ENCODE data around the gene PPFIBP2.
"Not testable (repeated sequence)": the region's sequence is repeated elsewhere in the genome, so short reads cannot be mapped to it uniquely, and the experiment has no call there.

The PPFIBP2 gene

GRCh38 chr11:7495882-7496551, 17.8 kb upstream of the PPFIBP2 start:
- in situ Hi-C loops (cut with MboI; ENCODE audit: low pct_unique_long_range_greater_than_20kb, low sequenced_read_pairs), result no loop called here
- DNase-seq, result peak; percentile 58

GRCh38 chr11:7498193-7498592, 15.6 kb upstream of the PPFIBP2 start:
- DNase-seq, result peak; percentile 30
- in situ Hi-C loops (cut with MboI; ENCODE audit: low pct_unique_long_range_greater_than_20kb, low sequenced_read_pairs), result no loop called here

- no peak for DNase-seq
- in situ Hi-C loops (cut with MboI; ENCODE audit: low pct_unique_long_range_greater_than_20kb, low sequenced_read_pairs), result no loop called here
Observed at GRCh38 chr11:7499081-7499480, 14.7 kb upstream of the PPFIBP2 start.

- in situ Hi-C loops (cut with MboI; ENCODE audit: low pct_unique_long_range_greater_than_20kb, low sequenced_read_pairs), result no loop called here
- DNase-seq, result no peak
Observed at GRCh38 chr11:7500251-7500650, 13.5 kb upstream of the PPFIBP2 start.

GRCh38 chr11:7501251-7501650, 12.5 kb upstream of the PPFIBP2 start:
- in situ Hi-C loops (cut with MboI; ENCODE audit: low pct_unique_long_range_greater_than_20kb, low sequenced_read_pairs), result no loop called here
- no peak for DNase-seq

- DNase-seq, result no peak
- in situ Hi-C loops (cut with MboI; ENCODE audit: low pct_unique_long_range_greater_than_20kb, low sequenced_read_pairs), result no loop called here
Observed at GRCh38 chr11:7501894-7502293, 11.9 kb upstream of the PPFIBP2 start.

- DNase-seq, result no peak
- in situ Hi-C loops (cut with MboI; ENCODE audit: low pct_unique_long_range_greater_than_20kb, low sequenced_read_pairs), result no loop called here
Observed at GRCh38 chr11:7506243-7506642, 7.6 kb upstream of the PPFIBP2 start.

- in situ Hi-C loops (cut with MboI; ENCODE audit: low pct_unique_long_range_greater_than_20kb, low sequenced_read_pairs), result no loop called here
- no peak for DNase-seq
Observed at GRCh38 chr11:7508087-7508486, 5.7 kb upstream of the PPFIBP2 start.

- in situ Hi-C loops (cut with MboI; ENCODE audit: low pct_unique_long_range_greater_than_20kb, low sequenced_read_pairs), result no loop called here
- no peak for DNase-seq
Observed at GRCh38 chr11:7509966-7510365, 3.8 kb upstream of the PPFIBP2 start.

- in situ Hi-C loops (cut with MboI; ENCODE audit: low pct_unique_long_range_greater_than_20kb, low sequenced_read_pairs), result no loop called here
Observed at GRCh38 chr11:7511401-7511800, 2.4 kb upstream of the PPFIBP2 start.

GRCh38 chr11:7512525-7513233, 1.1 kb upstream of the PPFIBP2 start:
- in situ Hi-C loops (cut with MboI; ENCODE audit: low pct_unique_long_range_greater_than_20kb, low sequenced_read_pairs), result no loop called here
- DNase-seq, result peak; percentile 88

More at GRCh38 chr11:7511401-7511800, 2.4 kb upstream of the PPFIBP2 start:
- DNase-seq, result peak; percentile 25

GRCh38 chr11:7514099-7514591, 346 bp downstream of the PPFIBP2 start:
- in situ Hi-C loops (cut with MboI; ENCODE audit: low pct_unique_long_range_greater_than_20kb, low sequenced_read_pairs), result no loop called here
- DNase-seq, result no peak

GRCh38 chr11:7515447-7515886, 1.7 kb downstream of the PPFIBP2 start:
- in situ Hi-C loops (cut with MboI; ENCODE audit: low pct_unique_long_range_greater_than_20kb, low sequenced_read_pairs), result no loop called here
- DNase-seq, result no peak

GRCh38 chr11:7516475-7516874, 2.7 kb downstream of the PPFIBP2 start:
- in situ Hi-C loops (cut with MboI; ENCODE audit: low pct_unique_long_range_greater_than_20kb, low sequenced_read_pairs), result no loop called here
- DNase-seq, result no peak

- DNase-seq; in situ Hi-C loops (cut with MboI; ENCODE audit: low pct_unique_long_range_greater_than_20kb, low sequenced_read_pairs): not testable (repeated sequence)
Observed at GRCh38 chr11:7517743-7518142, 3.9 kb downstream of the PPFIBP2 start.

GRCh38 chr11:7518811-7519562, 5.2 kb downstream of the PPFIBP2 start:
- in situ Hi-C loops (cut with MboI; ENCODE audit: low pct_unique_long_range_greater_than_20kb, low sequenced_read_pairs), result no loop called here
- DNase-seq, result no peak

- in situ Hi-C loops (cut with MboI; ENCODE audit: low pct_unique_long_range_greater_than_20kb, low sequenced_read_pairs), result no loop called here
- DNase-seq, result no peak
Observed at GRCh38 chr11:7520011-7520942, 6.5 kb downstream of the PPFIBP2 start.

- no peak for DNase-seq
- in situ Hi-C loops (cut with MboI; ENCODE audit: low pct_unique_long_range_greater_than_20kb, low sequenced_read_pairs), result no loop called here
Observed at GRCh38 chr11:7520981-7521487, 7.2 kb downstream of the PPFIBP2 start.

GRCh38 chr11:7522121-7522520, 8.3 kb downstream of the PPFIBP2 start:
- in situ Hi-C loops (cut with MboI; ENCODE audit: low pct_unique_long_range_greater_than_20kb, low sequenced_read_pairs), result no loop called here
- DNase-seq, result no peak

Measured in KBM-7 (cell line).